Measurements from ENCODE around the gene EXOC3L2.
"Not testable (repeated sequence)": the region's sequence is repeated elsewhere in the genome, so short reads cannot be mapped to it uniquely, and the experiment has no call there.

EXOC3L2 gene

DNA sequence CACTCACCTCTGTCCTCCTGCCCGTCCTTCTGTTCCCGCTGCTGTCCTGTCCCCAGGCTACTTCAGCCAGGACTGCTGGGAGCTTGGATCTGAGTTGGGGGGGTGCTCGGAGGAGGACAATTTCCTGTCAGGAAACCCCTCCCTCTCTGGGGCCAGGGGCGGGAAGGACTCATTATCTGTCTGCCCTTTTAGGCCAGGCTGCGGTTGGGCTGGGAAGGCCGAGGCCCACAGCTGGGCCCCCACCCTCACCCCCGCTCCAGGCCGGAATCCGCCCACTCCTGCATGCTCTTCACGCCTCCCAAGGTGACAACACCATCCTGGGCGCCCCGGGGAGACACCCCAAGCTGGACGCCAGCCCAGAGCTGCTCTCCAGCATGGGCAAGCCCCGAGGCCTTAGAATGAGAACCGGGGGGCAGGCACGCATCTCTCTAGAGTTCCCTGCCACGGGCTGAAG, at the start of gene EXOC3L2:
Gene EXOC3L2, minus strand, starts transcription at position 74 of the 454 bp plus-strand sequence. CDS start 6,362 bp downstream, outside the sequence.
- no peak for DNase-seq

DNA sequence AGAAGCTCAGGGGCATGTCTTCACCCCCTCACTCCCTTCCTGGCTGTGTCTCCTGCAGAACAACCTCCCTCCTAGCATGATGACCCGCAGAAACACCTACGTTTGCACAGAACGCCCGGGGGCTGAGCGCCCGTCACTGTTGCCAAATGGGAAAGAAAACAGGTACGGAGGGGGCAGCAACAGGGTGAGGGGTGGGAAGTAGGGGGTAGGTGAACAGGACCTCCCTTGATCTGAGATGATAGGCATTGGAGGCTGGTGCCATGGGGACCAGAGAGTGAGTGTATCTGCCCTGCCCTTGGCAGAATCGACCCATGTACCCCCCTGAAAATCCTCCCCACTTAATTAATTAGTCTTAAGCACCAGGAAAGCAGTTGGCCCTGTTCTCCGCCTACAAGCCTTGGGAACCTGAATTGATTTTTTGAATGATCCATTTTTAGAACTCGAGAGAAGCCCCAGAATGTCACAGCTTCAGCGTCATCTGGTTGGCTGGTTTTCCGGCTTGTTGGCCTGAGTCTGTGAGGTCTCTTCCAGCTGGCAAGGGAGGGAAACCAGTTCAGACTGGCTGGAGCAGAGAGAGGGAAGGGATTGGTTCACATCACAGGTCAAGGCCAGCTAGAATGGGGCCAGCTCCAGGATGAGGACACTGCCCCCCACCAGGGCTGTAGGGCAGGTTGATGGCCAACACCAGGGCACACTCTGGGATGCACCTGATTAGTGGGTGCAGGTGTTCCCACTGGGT, 49.3 kb upstream of the EXOC3L2 start:
- DNase-seq = no peak

DNA sequence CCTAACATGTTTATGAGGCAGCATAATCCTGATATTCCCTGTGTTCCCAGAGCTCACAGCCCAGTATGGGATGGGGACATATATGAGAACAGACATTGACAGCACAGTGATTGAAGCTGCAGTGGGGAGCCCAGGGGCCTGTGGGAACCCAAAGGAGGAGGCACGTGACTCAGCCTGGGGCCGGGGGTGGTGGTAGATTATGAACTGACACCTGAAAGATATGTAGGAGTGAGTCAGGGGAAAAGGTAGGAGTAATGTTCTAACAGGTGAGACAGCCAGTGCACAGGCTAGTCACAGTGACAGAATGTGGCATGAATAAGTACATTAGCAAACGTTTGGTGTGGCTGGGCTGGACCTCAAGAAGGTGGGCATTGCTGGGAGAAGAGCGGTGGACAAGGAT, 48.5 kb upstream of the EXOC3L2 start:
- no peak for DNase-seq

DNA sequence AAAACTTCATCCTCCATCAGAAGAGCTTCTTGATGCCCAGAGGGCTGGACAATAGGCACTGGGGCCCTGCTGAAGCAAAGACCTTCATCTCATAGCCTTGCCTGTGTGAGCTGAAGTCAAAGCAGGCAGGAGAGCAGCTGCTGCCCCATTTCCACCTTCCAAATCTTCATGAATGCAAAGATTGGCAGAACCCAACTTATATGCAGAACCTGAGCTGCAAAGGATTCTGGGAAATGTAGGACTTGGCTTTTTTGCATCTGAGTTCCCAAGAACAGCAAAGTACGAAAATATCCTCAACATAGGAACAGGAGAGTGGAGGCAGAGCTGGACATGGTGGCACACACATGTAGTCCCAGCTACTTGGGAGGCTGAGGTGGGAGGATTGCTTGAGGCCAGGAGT, 46.6 kb upstream of the EXOC3L2 start:
- DNase-seq = no peak

DNA sequence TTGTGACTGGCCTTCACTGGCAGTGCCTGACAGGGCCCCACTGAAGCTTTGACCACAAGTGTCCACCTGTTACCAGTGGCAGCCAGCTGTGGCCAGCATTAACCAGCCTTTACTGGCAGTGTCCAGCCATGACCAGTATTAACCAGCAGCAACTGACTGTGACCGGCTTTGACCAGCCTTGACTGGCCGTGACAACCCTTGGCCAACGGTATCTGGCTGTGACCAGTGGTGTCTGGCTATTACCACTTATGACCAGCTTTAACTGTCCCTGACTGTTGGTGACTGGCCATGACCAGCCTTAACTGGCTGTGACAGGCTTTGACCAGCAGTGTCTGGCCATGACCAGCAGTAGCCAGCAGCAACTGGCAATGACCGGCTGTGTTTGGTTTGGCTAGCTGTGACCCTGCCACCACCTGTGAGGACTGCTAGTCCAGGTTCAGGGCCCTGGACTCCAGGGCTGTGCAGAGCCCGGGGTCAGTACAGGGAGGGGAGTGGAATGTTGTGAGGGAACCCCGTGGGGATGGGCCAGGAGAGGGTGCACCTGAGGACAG, 45.2 kb upstream of the EXOC3L2 start:
- no peak for DNase-seq

DNA sequence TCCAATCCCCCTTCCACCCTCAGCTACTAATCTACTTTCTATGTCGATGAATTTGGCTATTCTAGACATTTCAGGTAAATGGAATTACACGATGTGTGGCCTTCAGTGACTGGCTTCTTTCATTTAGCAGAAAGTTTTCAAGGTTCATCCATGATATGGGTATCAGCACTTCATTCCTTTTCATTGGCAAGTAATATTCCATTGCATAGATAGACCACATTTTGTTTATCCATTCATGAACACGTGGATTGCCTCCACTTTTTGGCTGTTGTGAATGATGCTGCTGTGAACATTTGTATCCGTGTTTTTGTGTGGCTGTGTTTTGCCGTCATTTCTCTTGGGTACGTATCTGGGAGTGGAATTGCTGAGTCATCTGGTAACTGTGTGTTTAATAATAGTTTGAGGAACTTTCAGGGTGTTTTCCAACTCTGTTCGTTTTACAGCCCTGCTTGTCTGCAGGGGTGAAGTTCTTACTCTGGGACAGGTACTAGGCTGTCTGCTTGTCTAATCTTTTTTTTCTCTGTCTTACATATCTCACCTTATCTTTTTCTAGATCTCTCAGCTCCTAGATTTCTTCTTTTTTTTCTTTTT, 38.3 kb upstream of the EXOC3L2 start:
- DNase-seq = no peak

DNA sequence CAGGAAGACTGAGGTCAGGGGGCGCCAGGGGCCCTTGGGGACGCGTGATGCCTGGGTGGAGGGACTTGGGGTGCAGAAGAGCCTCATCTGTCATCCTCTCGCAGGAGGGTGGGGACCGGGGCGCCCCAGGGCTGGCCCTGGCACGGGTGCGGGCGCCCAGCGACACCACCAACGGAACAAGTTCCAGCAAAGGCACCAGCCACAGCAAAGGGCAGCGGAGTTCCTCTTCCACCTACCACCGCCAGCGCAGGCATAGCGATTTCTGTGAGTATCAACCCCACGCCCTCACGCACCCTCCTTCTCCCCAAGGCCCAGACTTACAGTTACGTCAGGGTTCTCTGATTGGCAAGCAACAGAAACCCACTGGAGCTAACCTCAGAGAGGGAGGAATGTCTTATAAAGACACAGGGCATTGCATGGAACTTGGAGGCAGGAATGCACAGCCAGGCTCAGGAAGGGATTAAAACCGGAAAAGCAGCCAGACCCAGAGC, 35.3 kb upstream of the EXOC3L2 start:
- no peak for DNase-seq

DNA sequence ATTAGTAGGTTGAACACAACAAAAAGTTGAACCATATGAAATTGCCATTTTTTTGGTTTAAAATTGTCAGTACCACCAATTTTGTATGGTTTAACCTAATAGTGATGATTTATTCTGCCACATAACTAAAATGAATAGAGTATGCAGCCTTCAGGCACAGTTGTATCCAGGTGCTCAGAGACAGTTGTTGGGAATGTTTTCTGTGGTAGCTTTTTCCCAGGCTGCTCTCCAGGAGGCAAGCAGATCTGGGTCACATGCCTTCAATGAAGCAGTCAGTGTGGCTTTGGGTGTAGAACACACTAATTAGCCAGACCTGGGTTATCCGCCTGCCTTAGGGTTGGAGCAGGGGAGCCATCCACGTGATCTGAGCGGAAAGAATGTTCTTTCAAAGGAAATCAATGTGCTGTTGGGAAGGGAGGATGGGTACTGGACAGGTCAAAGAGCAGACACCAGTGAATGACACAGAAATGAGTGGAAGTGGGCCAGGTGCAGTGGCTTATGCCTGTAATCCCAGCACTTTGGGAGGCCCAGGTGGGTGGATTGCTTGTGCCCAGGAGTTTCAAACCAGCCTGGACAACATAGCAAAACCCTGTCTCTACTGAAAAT, 34.5 kb upstream of the EXOC3L2 start:
- no peak for DNase-seq

DNA sequence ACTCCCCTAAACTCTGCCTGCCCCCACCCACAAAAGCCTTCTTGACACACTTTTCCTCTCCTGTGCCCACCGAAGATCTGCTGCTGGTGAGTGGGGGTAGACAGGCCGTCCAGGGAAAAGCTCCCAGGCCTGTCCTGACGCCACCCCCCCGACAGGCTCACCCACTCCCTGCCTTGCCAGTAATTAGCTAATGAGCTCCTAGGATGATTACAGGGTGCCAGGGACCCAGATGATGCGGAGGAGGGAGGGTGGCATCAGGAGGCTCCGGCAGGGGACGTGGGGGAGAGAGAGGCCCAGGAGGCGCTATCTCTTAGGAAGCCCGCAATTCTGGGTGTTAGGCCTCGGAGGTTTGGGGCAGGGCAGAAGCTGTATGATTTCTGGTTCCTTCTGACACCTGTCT, 32.9 kb upstream of the EXOC3L2 start:
- no peak for DNase-seq

DNA sequence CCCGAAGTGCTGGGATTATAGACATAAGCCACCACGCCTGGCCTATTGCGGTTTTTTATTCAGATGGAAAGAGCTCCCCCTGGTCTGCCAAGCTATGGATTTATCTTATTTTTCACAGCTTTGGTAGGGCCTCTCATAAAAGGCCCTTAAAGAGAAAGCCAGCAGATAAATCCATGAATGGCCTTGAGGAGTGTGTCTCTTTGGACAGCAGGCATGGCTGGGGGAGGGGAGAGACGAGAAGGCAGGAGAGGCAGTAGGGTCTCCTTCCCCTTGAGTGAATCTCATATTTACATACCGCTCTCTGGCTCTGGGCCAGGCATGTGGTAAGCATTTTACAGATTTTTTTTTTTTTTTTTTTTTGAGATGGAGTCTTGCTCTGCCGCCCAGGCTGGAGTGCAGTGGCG, 31.1 kb upstream of the EXOC3L2 start:
- DNase-seq = no peak

DNA sequence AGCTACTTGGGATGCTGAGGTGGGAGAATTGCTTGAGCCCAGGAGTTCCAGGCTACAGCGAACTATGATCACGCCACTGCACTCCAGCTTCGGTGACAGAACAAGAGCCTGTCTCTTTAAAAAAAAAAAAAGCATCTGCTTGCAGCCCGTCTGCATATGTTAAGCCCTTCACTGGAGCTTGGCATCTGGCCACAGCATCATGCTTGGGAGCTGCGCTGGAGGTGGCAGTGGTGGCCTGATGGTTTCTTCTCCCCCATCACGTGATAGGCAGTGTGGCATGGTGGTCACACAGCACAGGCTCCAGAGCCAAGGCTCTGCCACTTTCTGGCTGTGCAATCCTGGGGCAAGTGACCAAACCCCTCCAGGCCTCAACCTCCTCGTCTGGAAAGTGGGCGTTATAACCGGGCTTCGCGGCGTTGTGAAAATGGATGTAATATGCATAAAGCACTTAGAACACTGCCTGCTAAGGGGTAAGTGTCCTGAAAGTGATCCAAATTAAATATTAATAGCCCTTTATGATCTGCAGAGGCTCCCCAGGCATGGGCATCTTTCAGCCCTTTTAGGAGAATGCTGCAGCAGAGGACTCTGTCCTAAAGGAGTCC, 30.3 kb upstream of the EXOC3L2 start:
- no peak for DNase-seq

DNA sequence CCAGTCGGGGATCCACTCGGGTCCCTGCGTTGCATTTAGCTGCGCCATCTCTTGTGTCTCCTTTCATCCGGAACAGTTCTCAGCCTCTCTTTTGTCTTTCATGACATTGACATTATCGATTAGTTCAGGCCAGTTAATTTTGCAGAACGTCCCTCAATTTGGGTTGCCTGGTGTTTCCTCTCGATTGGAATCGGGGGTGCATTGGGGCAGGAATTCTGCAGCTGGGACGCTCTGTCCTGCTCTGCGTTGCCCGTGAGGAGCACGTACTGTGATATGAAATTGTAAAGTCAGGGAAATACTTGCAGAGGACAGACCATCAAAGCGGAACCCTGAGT, 28.3 kb upstream of the EXOC3L2 start:
- DNase-seq = no peak

DNA sequence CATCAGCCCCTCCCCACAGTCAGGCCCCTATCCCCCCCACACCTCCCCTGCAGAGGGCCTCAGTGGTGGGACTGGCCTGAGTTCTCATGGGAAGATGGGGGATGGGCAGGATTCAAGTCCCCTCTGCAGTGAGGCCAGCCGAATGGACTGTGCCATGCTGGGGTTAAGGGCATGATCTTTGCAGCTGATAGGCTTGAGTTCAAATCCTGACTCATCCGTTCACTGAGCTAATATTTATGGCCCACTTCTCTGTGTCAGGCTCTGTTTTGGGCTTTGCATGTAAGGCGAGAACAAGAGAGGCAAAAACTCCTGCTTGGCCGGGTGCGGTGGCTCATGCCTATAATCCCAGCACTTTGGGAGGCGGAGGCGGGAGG, 26.5 kb upstream of the EXOC3L2 start:
- no peak for DNase-seq

DNA sequence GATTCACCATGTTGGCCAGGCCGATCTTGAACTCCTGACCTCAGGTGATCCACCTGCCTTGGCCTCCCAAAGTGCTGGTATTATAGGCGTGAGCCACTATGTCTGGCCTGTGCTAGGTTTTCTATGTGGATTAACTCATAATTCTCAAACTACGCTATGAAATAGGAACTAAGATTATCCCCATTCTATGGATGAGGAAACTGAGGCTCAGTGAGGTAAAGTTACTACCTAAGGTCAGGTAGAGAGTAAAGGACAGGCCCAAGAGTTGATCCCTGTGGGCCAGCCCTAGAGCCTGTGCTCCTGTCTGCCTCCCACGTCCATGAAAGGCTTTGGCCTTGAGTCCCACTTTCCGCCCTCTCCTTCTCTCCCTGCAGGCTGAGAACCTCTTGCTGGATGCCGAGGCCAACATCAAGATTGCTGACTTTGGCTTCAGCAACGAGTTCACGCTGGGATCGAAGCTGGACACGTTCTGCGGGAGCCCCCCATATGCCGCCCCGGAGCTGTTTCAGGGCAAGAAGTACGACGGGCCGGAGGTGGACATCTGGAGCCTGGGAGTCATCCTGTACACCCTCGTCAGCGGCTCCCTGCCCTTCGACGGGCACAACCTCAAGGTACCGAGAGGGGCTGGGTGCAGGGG, 26.0 kb upstream of the EXOC3L2 start:
- no peak for DNase-seq

DNA sequence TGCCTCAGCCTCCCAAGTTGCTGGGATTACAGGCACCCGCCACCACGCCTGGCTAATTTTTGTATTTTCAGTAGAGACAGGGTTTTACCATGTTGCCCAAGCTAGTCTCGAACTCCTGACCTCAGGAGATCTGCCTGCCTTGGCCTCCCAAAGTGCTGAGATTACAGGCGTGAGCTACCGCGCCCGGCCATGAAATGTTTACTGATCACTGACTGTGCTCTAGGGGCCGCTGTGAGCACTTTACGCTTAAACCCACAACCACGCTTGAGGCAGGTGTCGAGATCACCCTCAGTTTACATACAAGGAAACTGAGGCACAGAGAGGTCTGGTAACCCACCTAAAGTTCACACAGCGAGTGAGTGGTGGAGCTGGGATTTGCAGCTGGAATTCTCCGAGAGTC, 24.7 kb upstream of the EXOC3L2 start:
- not testable (repeated sequence) for DNase-seq

DNA sequence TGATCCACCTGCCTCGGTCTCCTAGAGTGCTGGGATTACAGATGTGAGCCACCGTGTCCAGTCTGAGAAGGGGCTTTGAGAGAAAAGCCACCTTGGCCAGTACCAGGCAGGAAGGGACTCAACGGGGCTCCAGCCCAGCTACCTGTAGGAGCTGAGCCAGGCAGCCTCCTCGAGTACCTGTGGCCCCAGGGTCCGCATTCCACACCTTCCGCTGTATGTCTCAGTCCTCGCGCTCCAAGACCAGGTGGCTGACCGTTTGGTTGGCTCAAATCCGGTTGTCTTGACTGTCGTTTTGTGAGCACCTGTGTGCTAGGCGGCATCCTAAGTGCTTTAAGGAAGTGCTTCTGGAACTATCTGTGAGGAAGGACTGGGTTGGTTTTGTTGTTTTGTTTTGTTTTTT, 22.1 kb upstream of the EXOC3L2 start:
- no peak for DNase-seq

DNA sequence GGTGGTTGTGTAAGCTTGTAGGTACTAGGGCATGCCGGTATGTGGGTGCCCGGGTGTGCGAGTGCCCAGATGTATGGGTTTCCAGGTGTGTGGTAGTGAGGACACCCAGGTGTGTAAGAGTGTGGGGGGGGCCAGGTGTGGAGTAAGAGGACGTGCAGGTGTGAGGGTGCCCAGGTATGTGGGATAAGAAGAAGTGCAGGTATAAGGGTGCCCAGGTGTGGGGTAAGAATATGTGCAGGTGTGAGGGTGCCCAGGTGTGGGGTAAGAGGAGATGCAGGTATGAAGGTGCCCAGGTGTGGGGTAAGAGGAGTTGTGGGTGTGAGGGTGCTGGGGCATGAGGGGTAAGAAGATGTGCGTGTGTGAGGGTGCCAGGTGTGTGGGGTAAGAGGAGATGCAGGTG, 20.2 kb upstream of the EXOC3L2 start:
- DNase-seq = no peak

DNA sequence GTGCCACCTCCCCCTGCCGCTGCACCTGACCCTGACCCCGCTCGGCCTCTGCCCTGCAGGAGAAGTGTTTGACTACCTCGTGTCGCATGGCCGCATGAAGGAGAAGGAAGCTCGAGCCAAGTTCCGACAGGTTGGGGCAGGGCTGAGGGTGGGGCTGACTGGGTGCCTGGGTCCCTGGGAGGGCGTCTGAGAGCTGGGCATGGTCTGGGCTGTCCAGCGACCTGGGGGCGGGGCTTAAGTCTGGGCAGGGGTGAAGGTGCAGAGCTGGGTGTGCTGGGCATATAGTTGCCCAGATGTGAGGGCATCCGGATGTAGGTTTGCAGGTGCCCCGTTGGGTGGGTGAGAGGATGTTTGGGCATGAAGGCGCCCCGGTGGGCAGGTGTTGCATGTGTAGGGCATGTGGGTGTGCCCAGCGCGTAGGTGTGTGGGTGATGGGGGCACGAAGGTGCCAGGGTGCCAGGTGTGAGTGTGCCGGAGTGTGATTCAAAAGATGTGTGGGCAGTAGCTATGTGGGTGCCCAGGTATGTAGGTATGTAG, 19.6 kb upstream of the EXOC3L2 start:
- no peak for DNase-seq

DNA sequence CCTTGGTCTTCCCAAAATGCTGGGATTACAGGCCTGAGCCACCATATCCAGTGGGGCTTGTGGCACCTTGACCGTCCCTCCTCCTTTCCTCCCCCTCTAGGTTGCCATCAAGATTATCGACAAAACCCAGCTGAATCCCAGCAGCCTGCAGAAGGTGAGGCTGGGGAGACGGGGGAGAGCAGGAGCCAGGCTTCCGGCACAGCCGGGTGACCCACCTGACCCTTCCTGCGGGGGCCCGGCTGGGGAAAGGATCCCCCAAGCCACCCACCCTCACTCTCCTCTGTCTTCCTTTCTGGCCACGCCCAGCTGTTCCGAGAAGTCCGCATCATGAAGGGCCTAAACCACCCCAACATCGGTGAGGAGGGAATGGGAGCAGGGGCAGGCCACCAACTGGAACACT, 17.8 kb upstream of the EXOC3L2 start:
- no peak for DNase-seq

DNA sequence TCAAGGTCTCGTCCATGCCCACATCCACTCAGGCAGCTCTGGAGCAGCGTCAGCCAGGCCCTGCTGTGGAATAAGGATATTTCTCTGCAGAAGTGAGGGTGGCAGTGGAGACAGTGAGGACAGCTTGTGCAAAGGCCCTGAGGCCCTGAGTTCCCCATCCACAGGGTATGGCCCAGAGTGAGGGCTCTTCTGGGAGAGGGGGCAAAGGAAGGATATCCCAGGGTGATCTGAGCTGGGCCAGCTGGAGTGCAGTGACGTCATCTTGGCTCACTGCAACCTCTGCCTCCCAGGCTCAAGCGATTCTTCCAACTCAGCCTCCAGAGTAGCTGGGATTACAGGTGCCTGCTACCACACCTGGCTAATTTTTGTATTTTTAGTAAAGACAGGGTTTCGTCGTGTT, 17.4 kb upstream of the EXOC3L2 start:
- no peak for DNase-seq

DNA sequence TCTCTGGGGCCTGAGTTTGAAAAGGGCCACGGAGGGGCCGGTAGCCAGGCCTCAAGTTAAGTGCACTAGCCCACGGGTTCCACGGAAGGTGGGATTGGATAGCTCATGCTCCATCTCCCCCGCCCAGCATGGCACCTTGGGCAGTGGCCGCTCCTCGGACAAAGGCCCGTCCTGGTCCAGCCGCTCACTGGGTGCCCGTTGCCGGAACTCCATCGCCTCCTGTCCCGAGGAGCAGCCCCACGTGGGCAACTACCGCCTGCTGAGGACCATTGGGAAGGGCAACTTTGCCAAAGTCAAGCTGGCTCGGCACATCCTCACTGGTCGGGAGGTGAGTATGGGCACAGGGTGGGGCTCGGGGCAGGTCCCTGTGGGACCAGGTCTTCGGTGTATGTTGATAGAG, 13.7 kb upstream of the EXOC3L2 start:
- no peak for DNase-seq

DNA sequence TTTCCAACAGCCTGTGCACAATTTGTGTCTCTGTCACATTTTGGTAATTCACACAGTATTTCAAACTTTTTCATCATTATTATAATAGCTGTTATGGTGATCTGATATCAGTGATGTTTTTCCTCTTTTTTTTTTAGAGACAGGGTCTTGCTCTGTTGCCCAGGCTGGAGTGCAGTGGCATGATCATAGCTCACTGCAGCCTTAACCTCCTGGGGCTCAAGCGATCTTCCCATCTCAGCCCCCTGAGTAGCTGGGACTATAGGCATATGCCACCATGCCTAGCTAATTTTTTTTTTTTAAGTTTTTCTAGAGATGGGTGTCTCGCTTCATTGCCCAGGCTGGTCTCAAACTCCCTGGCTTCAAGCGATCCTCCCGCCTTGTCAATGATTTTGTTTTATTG, 11.6 kb upstream of the EXOC3L2 start:
- DNase-seq = no peak

DNA sequence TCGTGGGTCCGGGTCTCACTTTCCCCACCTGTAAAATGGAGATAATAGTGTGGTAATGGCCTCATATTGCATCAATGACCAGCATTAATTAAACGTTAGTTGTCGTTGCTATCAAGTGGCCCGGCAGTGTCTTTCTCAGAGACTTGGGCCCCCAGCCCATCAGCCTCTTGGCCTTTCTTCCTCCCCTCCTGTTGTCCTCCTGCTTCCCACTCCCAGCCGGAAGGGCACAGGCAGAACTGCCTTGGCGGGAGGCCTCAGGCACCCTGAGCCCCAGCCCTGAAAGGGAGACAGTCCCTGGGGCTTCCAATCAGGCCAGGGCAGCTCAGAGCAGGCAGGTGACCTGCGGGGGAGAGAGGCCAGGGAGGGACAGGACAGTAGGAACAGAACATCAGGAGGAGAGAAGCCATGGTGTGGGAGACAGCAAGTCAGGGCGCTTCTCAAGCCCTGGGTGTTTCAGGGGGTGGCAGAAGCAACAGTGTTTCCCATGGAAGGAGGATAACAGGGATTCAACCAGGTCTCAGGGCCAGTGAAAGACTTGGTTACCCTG, 10.5 kb upstream of the EXOC3L2 start:
- DNase-seq = no peak
